Cerebellar cortex (tissue), 1 donor: ENCODE data around the gene GLI3.

Experiments
- DNase-seq: peaks from one replicate; pipeline ENCODE4 v3.0.0-alpha.2; 2015; ENCODE audit warnings: low spot score

GLI3 gene

DNA sequence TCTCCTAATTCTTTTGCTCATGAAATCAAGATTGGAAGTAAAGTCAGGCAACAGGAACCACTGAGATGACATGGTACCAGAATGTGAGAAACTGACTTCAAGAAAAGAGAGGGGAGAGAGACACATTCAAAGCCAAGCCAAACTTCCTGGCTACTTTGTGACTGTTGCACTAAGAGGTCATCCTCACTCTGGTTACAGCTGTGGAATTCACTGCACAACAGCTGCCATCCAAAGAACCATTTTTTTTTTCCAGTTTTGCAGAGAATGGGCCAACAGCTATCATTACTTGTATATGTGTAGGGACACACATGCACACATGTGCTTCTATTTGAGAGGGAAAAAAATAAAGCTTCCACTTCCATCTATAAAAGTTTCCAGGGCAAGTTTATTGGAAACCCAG is 203.5 kb downstream of the GLI3 start:
- no peak for DNase-seq

DNA sequence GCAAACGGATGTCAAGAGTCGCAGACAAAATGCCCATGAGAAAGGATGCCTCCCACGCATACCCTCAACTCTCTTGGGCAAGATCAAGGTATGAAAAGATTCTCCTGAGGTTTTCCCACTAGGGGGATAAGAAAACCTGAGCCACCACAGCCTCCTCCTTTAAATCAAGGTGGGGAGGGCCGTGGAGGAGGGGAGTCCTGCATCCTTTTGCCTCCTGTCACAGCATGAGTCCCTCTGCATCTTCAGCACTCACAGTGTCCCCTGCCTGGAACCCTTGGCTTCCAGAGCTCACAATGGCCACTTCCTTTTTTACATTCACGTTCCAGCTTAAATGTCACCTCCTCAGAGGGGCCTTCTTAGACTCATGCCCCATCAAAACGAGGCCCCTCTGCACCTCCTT is 207.6 kb downstream of the GLI3 start:
- no peak for DNase-seq

DNA sequence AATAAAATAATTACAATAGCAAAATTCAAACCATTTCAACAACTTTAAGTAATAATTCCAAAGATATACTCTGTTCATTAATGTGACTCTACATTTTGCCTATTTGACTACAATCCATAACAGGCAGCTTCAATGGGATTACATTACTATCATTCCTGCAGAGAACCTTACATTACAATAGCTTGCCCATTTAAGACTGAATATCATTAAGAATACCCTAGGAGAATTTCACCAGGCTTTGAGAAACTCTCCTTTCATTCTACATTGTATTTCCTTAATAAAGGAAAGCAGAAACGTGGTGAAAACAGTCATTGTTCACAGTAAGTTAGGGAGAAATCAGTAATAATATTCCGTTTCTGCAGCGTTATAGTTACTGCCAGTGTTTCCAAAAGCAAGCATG is 209.5 kb downstream of the GLI3 start:
- DNase-seq = no peak

DNA sequence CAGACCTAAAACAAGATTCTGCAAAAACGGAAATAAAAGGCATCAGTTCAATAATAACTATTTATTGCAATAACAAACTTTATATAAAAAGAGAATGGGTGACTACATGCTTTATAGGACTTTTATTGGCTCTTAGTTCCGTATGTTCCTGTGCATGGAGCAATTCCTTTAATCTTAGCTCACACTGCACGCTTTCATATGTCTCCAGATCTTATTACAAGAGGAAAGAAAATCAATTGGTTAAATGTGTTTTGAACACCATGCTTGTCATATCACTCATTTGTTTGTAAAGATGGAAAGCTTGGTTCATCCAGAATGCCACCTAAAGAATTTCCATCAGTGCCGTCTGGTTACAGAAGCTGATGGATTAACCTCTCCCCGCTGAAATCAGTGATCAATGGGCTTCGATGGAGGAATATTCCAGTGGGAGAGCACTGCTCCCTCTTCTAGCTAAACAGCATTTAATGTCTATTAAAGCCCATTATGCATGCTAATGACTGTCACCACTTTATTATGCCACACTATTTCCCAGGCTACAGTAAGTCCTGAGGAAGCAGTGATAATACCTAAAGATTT is 210.3 kb downstream of the GLI3 start:
- no peak for DNase-seq

DNA sequence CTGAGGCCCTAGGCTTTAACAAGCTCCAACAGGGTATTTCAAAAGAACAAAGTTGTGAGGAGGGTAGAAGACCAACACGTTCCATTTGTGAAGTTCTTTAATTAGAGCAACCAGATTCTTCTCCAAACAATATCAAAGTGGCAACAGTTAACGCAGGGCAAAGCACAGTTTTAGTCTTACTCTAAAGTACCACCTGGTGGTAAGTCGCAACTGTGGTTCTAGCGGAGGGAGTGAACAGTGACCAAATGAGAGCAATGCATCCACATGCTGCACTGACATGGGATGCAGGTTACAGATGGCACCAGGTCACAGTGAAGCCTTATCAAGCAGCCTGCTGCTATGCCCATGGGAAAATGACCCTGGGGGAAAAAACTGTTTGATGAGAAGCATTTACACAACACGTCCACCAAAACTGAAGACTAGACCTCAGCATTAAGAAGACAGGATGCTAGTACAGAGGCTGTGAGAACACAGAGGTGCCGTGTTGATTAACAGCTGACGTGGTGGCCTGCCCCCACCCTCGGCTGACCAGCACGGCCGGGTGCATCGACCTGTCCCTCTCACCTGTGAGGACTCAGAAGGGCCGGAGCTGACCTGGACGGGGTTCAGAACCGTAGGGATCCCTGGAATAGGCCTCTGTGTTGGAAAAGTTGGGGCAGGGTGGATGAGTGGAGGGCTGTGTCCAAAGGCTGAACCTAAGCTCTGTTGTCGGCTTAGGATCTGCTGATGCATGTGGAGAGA is 211.2 kb downstream of the GLI3 start:
- no peak for DNase-seq

DNA sequence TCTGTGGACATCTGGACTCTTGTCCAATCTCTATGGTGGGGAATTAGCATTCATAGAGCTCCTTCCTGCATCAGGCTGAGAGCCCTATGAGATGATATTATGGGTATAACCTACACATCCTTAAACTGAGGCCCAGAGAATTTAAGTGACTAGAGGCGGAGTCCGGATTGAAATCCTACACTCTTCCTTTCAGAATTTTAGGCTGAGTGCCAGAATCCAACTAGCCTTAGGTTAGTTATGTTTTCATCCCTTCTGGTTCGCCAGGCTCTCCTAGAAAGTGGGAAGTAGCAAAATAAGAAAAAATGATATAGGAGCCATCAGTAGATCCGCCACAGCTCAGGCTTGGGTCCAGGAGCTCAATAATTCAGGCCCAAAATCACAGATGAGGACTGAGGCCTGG is 212.5 kb downstream of the GLI3 start:
- DNase-seq = no peak

DNA sequence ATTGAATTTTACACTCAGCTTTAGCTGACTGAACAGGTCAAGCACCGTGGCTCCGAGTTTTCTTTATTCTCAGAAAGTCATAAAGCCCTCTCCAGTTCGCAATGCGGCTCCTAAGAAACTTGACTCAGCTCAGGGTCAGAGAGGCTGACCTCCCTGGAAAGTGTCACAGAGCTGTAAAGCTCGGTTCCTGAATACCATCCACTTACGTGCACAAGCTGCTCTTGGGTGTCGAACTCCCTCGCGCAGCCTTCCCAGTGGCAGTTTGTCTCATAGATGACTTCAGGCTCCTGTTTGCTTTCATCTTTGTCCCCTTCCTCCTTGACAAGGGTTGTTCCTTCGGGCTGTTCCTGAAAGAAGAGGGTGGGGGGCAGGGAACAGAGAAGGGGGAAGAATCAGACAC is 213.7 kb downstream of the GLI3 start:
- no peak for DNase-seq

DNA sequence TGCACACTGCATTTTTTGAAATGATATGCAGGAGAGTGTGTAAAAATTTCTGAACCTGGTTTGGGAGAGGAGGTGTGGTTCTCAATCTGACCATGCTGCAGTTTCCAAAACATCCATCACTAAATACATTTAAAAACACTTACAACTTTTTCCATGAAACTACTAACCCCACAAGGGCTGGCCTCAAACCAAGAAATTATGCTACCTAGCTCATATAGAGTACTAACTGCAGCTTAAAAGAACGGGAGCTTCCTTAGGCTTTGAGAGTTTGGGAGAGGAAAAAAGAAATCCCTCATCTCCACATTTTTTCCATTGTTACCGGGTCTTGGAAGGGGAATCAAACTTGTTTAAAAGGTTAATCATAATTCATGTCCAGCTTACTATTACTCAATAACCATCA is 214.2 kb downstream of the GLI3 start:
- DNase-seq = no peak

DNA sequence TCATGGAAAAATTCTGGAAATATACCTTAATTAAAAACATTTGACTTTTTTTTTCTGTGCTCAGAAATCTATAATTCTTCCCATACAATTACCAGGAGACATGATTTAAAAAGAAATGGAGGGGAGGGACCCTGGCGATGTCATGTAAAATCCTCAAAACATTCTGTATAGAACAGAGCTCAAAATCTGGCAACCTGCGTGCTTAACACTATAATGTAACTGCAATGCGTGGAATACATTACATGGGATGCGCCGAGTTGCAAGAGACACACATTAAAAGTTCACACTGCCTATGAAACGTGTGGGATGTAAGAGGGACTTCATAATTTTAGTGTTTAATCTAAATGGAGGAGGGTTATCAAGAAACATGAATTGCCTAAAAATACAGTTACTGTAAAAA is 215.0 kb downstream of the GLI3 start:
- no peak for DNase-seq

DNA sequence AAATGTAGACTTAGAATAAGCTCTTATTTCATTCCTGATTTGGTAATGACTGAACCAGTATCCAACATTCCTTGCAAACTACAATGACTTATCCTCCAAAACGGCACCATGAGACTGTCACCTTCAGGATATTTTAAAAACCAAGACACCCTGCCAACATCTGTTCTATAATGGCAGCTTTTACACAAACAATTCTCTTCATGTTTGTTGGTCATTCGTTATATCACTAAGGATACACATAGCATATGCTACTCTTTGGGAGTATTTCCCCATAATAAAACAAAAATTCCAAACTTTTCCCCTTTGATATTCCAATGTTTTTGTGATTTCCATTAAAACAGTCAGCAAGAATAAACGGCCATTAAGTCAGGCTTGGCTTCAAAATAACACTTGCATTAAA is 215.4 kb downstream of the GLI3 start:
- no peak for DNase-seq

DNA sequence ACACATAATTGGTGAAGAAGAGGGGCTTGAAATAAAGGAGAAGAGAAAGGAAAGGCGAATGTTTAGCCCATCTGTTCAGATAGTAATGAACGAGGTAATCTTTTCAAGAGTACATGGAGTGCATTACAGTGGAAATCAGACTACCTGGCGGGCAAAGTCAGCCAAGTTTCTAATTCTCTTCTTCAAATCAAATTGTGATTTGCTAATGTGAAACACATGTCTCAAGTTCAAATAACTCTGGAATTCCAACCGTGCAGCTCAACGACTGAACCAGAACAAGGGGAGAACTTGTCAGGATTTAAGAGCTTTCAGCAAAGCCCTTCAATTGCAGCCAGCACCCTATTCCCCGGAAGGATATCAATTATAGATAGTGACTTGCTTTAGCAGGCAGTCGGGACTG is 216.9 kb downstream of the GLI3 start:
- no peak for DNase-seq

DNA sequence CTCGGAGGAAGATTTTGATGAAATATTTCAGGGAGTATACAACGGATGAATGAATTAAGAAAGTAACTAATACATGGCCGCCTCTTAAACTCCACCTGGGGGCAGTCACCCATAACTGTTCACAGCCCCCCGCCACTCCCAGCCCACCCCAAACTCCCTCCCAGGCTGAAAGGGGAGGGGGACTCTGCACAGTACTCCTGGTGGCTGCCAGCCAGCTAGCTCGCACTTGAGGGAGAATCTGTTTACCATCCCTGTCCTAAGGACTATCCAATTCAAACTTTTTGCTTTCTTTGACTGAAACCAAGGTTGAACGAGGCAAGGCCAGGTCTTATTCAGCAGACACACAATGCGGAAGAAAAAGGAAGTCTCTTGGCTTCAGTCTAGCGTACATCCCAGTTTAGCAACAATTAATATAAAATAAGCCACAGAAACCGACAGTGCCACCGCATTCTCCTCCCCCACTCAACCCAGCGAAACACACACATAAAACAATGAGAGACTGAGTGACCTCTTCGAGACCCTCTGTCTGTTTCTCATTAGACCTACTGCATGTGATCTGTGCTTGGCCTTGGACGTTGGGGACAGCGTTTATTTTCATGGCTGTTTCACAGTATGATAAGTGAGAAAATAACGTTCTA is 219.5 kb downstream of the GLI3 start:
- no peak for DNase-seq

DNA sequence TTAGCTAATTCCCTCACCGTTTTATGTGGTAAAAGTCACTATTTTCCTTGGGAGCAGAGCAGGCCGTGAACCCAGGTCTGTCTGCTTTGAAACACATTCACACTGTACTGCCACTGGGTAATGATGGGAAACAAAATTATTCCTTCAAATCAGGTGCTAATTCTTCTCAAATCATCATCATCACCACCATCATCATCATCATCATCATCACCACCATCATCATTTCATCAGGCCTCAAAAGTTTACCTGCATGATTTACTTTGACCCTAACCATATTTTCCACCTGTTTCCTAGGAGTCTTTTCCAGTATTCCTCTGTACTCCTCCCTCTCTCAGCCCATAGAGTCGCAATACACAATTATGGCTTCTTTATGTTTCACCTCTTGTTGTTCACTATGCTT is 220.5 kb downstream of the GLI3 start:
- DNase-seq = no peak

DNA sequence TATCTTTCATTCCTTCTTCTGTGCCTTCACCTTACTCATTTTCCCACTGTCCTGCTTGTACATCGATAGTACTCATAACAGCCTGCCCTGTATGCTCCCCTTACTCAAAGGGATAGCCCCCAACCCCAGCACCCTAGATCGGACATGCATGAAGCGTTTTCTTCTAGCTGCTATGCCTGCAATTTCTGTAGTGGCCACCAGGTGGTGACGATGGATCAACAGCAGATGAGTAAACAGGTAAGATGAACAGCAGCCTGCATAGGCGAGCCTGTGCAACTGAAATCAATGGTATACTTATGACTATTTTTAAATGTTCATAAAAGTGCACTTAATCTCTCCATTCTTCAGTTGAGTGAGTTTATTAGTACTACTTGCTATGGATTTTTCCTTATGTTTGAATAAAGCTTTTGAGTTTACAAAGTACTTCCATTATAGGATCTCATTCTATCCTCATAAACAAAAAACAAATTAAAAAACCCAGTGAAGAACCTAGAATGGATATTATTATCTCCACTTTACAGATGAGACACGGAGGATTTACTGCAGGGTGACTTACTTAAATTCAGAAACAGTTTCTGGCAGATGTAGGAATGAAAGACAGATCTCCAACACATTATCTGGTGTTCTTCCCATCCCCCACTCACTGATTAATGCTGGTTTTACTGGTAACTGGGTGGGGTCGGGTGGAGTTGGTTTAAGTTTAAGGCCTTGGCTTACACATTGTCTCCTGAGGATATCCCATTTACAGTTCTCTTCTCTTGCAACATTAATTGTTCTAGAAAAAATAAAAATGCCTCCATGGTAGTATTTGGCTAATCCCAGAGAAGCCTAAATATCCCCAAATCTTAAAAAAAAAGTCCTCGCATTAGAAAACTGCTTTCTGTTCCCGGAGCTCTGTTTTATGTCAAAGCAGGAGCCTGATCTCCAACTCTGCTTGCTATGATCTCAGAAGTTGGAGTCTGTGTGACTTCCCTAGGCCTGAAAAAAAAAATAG is 222.1 kb downstream of the GLI3 start:
- peak; percentile 13 for DNase-seq

DNA sequence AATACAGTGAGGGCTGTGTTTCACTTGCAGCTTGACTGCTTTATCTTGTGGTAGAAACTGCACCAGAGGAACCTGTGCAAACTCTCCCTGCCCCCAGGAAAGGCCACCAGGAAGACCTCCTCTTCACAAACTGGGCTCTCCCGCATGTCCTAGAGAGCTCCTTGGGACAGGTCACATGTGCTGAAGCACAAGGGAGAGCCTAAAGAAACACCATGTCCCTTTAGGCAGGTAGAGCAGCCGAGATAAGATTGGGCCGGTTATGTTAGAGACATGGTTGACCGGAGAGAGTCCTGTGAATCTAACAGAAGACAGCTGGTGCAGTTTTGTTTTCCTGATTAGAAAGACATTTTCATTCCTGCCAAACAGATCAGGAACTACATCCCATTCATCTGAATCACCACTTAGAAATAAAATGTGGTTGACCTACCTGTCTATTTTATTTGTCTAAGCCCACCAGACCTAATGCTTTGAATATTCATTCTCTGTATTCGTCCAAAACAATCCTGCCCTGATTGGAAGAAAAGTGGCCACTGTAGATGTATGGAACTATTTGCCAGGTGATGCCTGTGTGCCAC is 224.1 kb downstream of the GLI3 start:
- no peak for DNase-seq

DNA sequence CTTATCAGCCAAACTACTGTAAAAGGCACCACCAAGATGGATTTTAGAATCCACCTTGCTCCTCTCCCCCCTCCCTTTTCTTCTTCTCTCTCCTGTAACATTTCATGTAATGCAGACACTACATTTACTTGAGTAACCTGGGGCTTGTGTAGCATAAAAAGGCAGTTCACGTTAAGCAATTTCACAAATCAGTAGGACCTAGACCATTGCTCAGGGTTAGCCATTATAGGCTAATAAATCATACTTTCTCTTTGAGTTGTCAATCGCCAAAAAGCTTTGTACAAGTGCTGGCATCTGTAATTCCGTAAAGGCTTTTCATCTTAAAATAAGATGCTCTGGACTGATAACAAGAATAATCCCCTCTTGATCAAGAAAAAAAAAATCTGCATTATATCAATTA is 224.7 kb downstream of the GLI3 start:
- no peak for DNase-seq

DNA sequence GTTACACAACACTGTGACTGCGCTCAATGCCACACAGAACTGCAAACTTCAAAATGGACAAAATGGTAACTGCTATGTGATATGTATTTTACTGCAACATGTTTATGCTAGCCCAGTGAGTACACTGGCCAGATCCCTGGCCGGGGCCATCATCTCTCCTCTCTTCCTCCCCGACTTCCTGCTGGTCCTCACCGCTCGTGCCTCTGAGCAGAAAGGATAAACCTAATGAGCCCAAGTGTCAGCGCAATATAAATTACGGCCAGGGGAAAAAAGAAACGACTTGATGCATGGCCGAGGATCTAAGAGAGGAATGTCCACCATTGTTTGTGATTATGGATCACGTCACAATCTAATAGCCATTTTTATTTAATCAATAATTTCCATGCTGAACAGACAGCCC is 225.2 kb downstream of the GLI3 start:
- no peak for DNase-seq

DNA sequence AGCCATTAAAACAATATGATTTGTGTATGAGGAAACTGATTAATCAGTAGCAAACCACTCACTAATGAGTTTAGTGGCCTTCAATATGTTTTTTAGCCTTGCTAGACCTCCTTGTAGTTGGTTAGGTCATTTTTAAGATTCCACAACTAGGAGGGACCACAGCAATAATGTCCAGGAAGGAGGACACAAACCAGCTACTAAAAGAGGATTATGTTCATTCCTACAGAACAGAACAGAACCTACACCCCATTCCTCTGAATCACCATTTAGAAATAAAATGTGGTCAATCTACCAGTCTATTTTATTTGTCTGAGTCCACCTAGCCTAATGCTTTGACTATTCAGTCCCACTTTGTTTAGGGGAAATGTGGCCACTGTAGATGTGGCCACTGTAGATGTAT is 226.3 kb downstream of the GLI3 start:
- no peak for DNase-seq

DNA sequence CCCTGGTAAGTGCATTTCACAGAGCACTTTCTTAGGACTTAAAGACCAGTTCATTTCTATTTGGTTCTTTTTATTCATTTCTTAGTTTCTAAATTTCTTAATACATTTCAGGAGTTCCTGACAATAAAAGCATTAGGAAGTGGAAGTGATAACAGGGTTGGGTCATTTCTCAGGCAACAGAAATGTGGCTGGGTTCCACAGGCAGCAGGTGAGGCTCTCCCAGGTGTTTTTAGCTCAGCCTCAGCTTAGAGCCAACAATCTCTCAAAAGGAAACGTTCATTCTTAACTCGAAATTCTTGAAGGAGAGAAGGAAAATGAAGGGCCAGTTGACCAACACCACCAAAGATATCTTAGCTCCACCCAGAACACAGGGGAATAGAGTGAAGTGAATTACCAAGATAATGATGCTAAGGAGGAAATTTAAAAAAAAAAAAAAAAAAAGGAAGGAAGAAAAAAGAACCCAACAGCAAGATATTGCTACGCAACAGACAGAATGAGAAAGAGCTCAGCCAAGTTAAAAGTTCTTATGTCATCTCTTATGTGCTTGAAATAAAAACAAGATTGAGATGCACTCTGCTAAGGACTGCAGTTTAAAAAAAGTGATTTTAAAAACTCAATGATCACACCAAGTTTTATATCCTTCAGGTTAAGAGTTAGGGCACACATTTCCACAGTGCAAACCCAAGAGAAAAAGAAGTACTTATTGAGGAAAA is 230.1 kb downstream of the GLI3 start:
- no peak for DNase-seq

DNA sequence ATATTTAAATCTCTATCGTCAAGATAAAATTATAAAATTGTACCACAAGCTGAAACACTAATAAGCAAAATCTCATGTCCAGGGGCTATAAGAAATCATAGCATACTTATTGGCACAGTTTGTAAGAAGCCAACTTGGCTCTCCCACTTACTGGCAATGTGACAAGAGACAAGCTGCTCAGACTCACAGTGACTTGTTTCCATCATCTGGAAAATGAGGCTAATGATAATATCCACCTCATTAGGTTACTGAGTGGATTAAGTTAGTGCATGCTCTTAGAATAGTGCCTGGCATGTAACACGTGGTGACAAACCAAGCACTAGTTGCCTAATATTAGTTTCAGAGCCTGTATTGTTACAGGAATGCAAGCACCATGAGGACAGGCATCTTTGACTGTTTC is 234.4 kb downstream of the GLI3 start:
- DNase-seq = no peak

DNA sequence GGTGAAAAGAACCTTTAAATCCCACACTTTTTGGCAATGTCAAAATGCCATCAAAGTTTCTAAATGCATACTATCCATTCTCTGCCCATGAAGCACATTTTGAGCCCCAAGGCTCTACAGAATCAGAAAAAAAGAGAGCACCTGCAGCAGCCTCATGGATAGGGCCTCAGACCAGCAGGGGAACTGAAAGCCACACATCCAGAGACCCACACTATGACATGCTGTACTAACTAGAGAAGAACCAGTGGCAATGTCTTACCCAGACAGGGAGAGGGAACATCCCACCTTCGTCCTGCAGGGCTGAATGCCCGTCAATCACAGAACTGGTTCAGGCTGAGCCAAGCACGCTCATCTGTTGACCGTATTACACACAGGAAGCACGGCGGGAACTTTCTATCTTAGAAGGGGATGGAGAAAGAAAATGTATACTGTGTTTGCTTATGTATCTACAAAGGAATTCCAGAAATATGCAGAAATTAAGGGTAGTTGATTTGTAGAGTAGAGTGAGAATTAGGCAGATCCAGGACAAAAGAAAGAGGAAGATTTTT is 237.2 kb downstream of the GLI3 start:
- DNase-seq = no peak
